Measurements from ENCODE around the gene GNG2.

The GNG2 gene

GRCh38 chr14:51895375-51895774, 35.0 kb downstream of the GNG2 start:
- DNase-seq = no peak

- no peak for DNase-seq
Measured at GRCh38 chr14:51897791-51898355, 37.5 kb downstream of the GNG2 start.

GRCh38 chr14:51901475-51902024, 41.1 kb downstream of the GNG2 start:
- peak; percentile 46 for DNase-seq

- DNase-seq = peak; percentile 79
Measured at GRCh38 chr14:51905656-51906121, 45.3 kb downstream of the GNG2 start.

GRCh38 chr14:51908086-51908485, 47.7 kb downstream of the GNG2 start:
- no peak for DNase-seq

- no peak for DNase-seq
Measured at GRCh38 chr14:51912112-51912786, 51.8 kb downstream of the GNG2 start.

GRCh38 chr14:51914310-51914709, 53.9 kb downstream of the GNG2 start:
- no peak for DNase-seq

GRCh38 chr14:51917193-51917592, 56.8 kb downstream of the GNG2 start:
- no peak for DNase-seq

- DNase-seq = no peak
Measured at GRCh38 chr14:51921026-51921425, 60.6 kb downstream of the GNG2 start.

GRCh38 chr14:51922624-51923023, 62.2 kb downstream of the GNG2 start:
- no peak for DNase-seq

- no peak for DNase-seq
Measured at GRCh38 chr14:51924600-51924999, 64.2 kb downstream of the GNG2 start.

- DNase-seq = no peak
Measured at GRCh38 chr14:51925980-51926379, 65.6 kb downstream of the GNG2 start.

- DNase-seq = no peak
Measured at GRCh38 chr14:51926449-51926848, 66.0 kb downstream of the GNG2 start.

GRCh38 chr14:51928568-51928967, 68.2 kb downstream of the GNG2 start:
- no peak for DNase-seq

- no peak for DNase-seq
Measured at GRCh38 chr14:51929166-51929565, 68.8 kb downstream of the GNG2 start.

GRCh38 chr14:51929910-51930682, 69.7 kb downstream of the GNG2 start:
- DNase-seq = no peak

- DNase-seq = no peak
Measured at GRCh38 chr14:51931308-51931707, 70.9 kb downstream of the GNG2 start.

- DNase-seq = no peak
Measured at GRCh38 chr14:51933191-51933590, 72.8 kb downstream of the GNG2 start.

- DNase-seq = no peak
Measured at GRCh38 chr14:51938137-51938536, 77.7 kb downstream of the GNG2 start.

GRCh38 chr14:51938821-51939220, 78.4 kb downstream of the GNG2 start:
- DNase-seq = no peak

- DNase-seq = no peak
Measured at GRCh38 chr14:51939226-51939625, 78.8 kb downstream of the GNG2 start.

GRCh38 chr14:51939755-51940301, 79.4 kb downstream of the GNG2 start:
- no peak for DNase-seq

GRCh38 chr14:51942971-51943370, 82.6 kb downstream of the GNG2 start:
- DNase-seq = no peak
